ENCODE results near the gene AAMP.

The AAMP gene

GRCh38 chr2:218253232-218253625, 16.7 kb downstream of the AAMP start:
- H3K27ac ChIP-seq (ENCODE audit: low read depth, low read length) = no peak overlapping the region
- peaks cover 79% of the 10 kb centered on the region for H3K36me3 ChIP-seq (ENCODE audit: control insufficient read depth, insufficient read depth, low read length)
- H3K9me3 ChIP-seq (ENCODE audit: control insufficient read depth, insufficient read depth, low read length) = no peaks in the 10 kb centered on the region
- H3K9ac ChIP-seq (ENCODE audit: low read depth, low read length) = no peak overlapping the region
- H3K27me3 ChIP-seq (ENCODE audit: control insufficient read depth, insufficient read depth, low read length) = no peaks in the 10 kb centered on the region
- H3K4me1 ChIP-seq (ENCODE audit: control insufficient read depth, insufficient read depth, low read length) = 0 out of 2 replicates have a peak, but pooled peaks cover 5% of the 10 kb centered on the region
- H3K4me3 ChIP-seq (ENCODE audit: low read depth, low read length) = no peak overlapping the region

GRCh38 chr2:218252509-218253231, 17.3 kb downstream of the AAMP start:
- Histone ChIP-seq H3K27me3 (ENCODE audit: control insufficient read depth, insufficient read depth, low read length) (no peaks in the 10 kb centered on the region), H3K9me3 (ENCODE audit: control insufficient read depth, insufficient read depth, low read length) (no peaks in the 10 kb centered on the region), H3K36me3 (ENCODE audit: control insufficient read depth, insufficient read depth, low read length) (peaks cover 83% of the 10 kb centered on the region), H3K9ac (ENCODE audit: low read depth, low read length) (no peak overlapping the region), H3K4me3 (ENCODE audit: low read depth, low read length) (no peak overlapping the region), H3K4me1 (ENCODE audit: control insufficient read depth, insufficient read depth, low read length) (0 out of 2 replicates have a peak, but pooled peaks cover 5% of the 10 kb centered on the region), H3K27ac (ENCODE audit: low read depth, low read length) (no peak overlapping the region)

GRCh38 chr2:218249691-218250090, 20.2 kb downstream of the AAMP start:
- no peak overlapping the region for H3K27ac ChIP-seq (ENCODE audit: low read depth, low read length)
- no peaks in the 10 kb centered on the region for H3K27me3 ChIP-seq (ENCODE audit: control insufficient read depth, insufficient read depth, low read length)
- no peaks in the 10 kb centered on the region for H3K9me3 ChIP-seq (ENCODE audit: control insufficient read depth, insufficient read depth, low read length)
- no peaks in the 10 kb centered on the region for H3K4me1 ChIP-seq (ENCODE audit: control insufficient read depth, insufficient read depth, low read length)
- no peak overlapping the region for H3K9ac ChIP-seq (ENCODE audit: low read depth, low read length)
- H3K36me3 ChIP-seq (ENCODE audit: control insufficient read depth, insufficient read depth, low read length) = peaks cover 94% of the 10 kb centered on the region
- H3K4me3 ChIP-seq (ENCODE audit: low read depth, low read length) = no peak overlapping the region

GRCh38 chr2:218245214-218245613, 24.7 kb downstream of the AAMP start:
- no peaks in the 10 kb centered on the region for H3K4me1 ChIP-seq (ENCODE audit: control insufficient read depth, insufficient read depth, low read length)
- no peak overlapping the region for H3K4me3 ChIP-seq (ENCODE audit: low read depth, low read length)
- H3K9me3 ChIP-seq (ENCODE audit: control insufficient read depth, insufficient read depth, low read length) = no peaks in the 10 kb centered on the region
- H3K27ac ChIP-seq (ENCODE audit: low read depth, low read length) = no peak overlapping the region
- H3K36me3 ChIP-seq (ENCODE audit: control insufficient read depth, insufficient read depth, low read length) = peaks cover 93% of the 10 kb centered on the region
- no peaks in the 10 kb centered on the region for H3K27me3 ChIP-seq (ENCODE audit: control insufficient read depth, insufficient read depth, low read length)
- no peak overlapping the region for H3K9ac ChIP-seq (ENCODE audit: low read depth, low read length)

GRCh38 chr2:218244665-218245064, 25.3 kb downstream of the AAMP start:
- Histone ChIP-seq H3K4me1 (ENCODE audit: control insufficient read depth, insufficient read depth, low read length) (no peaks in the 10 kb centered on the region), H3K9ac (ENCODE audit: low read depth, low read length) (no peak overlapping the region), H3K9me3 (ENCODE audit: control insufficient read depth, insufficient read depth, low read length) (no peaks in the 10 kb centered on the region), H3K4me3 (ENCODE audit: low read depth, low read length) (no peak overlapping the region), H3K27ac (ENCODE audit: low read depth, low read length) (no peak overlapping the region), H3K36me3 (ENCODE audit: control insufficient read depth, insufficient read depth, low read length) (peaks cover 93% of the 10 kb centered on the region), H3K27me3 (ENCODE audit: control insufficient read depth, insufficient read depth, low read length) (no peaks in the 10 kb centered on the region)

- no peaks in the 10 kb centered on the region for H3K4me1 ChIP-seq (ENCODE audit: control insufficient read depth, insufficient read depth, low read length)
- no peaks in the 10 kb centered on the region for H3K9me3 ChIP-seq (ENCODE audit: control insufficient read depth, insufficient read depth, low read length)
- H3K9ac ChIP-seq (ENCODE audit: low read depth, low read length) = no peak overlapping the region
- H3K4me3 ChIP-seq (ENCODE audit: low read depth, low read length) = no peak overlapping the region
- H3K36me3 ChIP-seq (ENCODE audit: control insufficient read depth, insufficient read depth, low read length) = peaks cover 93% of the 10 kb centered on the region
- no peaks in the 10 kb centered on the region for H3K27me3 ChIP-seq (ENCODE audit: control insufficient read depth, insufficient read depth, low read length)
- H3K27ac ChIP-seq (ENCODE audit: low read depth, low read length) = no peak overlapping the region
These were observed 25.7 kb downstream of the AAMP start for GRCh38 chr2:218244204-218244603.

GRCh38 chr2:218238887-218239286, 31.1 kb downstream of the AAMP start:
- no peak overlapping the region for H3K27ac ChIP-seq (ENCODE audit: low read depth, low read length)
- no peaks in the 10 kb centered on the region for H3K9me3 ChIP-seq (ENCODE audit: control insufficient read depth, insufficient read depth, low read length)
- no peak overlapping the region for H3K4me3 ChIP-seq (ENCODE audit: low read depth, low read length)
- H3K36me3 ChIP-seq (ENCODE audit: control insufficient read depth, insufficient read depth, low read length) = peaks cover 98% of the 10 kb centered on the region
- H3K4me1 ChIP-seq (ENCODE audit: control insufficient read depth, insufficient read depth, low read length) = no peaks in the 10 kb centered on the region
- H3K27me3 ChIP-seq (ENCODE audit: control insufficient read depth, insufficient read depth, low read length) = no peaks in the 10 kb centered on the region
- H3K9ac ChIP-seq (ENCODE audit: low read depth, low read length) = no peak overlapping the region

- Histone ChIP-seq H3K9ac (ENCODE audit: low read depth, low read length) (no peak overlapping the region), H3K27ac (ENCODE audit: low read depth, low read length) (no peak overlapping the region), H3K36me3 (ENCODE audit: control insufficient read depth, insufficient read depth, low read length) (peaks cover 94% of the 10 kb centered on the region), H3K4me3 (ENCODE audit: low read depth, low read length) (no peak overlapping the region), H3K4me1 (ENCODE audit: control insufficient read depth, insufficient read depth, low read length) (no peaks in the 10 kb centered on the region), H3K9me3 (ENCODE audit: control insufficient read depth, insufficient read depth, low read length) (no peaks in the 10 kb centered on the region), H3K27me3 (ENCODE audit: control insufficient read depth, insufficient read depth, low read length) (no peaks in the 10 kb centered on the region)
These were observed 33.1 kb downstream of the AAMP start for GRCh38 chr2:218236829-218237228.

- Histone ChIP-seq H3K9me3 (ENCODE audit: control insufficient read depth, insufficient read depth, low read length) (no peaks in the 10 kb centered on the region), H3K4me1 (ENCODE audit: control insufficient read depth, insufficient read depth, low read length) (no peaks in the 10 kb centered on the region), H3K9ac (ENCODE audit: low read depth, low read length) (no peak overlapping the region), H3K27ac (ENCODE audit: low read depth, low read length) (no peak overlapping the region), H3K36me3 (ENCODE audit: control insufficient read depth, insufficient read depth, low read length) (peaks cover 96% of the 10 kb centered on the region), H3K4me3 (ENCODE audit: low read depth, low read length) (no peak overlapping the region), H3K27me3 (ENCODE audit: control insufficient read depth, insufficient read depth, low read length) (no peaks in the 10 kb centered on the region)
These were observed 34.9 kb downstream of the AAMP start for GRCh38 chr2:218235017-218235416.

- Histone ChIP-seq H3K36me3 (ENCODE audit: control insufficient read depth, insufficient read depth, low read length) (peaks cover 96% of the 10 kb centered on the region), H3K4me1 (ENCODE audit: control insufficient read depth, insufficient read depth, low read length) (no peaks in the 10 kb centered on the region)
These were observed 35.4 kb downstream of the AAMP start for GRCh38 chr2:218234521-218234920.

GRCh38 chr2:218233543-218233942, 36.4 kb downstream of the AAMP start:
- peaks cover 96% of the 10 kb centered on the region for H3K36me3 ChIP-seq (ENCODE audit: control insufficient read depth, insufficient read depth, low read length)
- H3K4me3 ChIP-seq (ENCODE audit: low read depth, low read length) = no peak overlapping the region
- H3K4me1 ChIP-seq (ENCODE audit: control insufficient read depth, insufficient read depth, low read length) = no peaks in the 10 kb centered on the region
- no peak overlapping the region for H3K9ac ChIP-seq (ENCODE audit: low read depth, low read length)
- H3K27me3 ChIP-seq (ENCODE audit: control insufficient read depth, insufficient read depth, low read length) = no peaks in the 10 kb centered on the region
- H3K9me3 ChIP-seq (ENCODE audit: control insufficient read depth, insufficient read depth, low read length) = no peaks in the 10 kb centered on the region
- H3K27ac ChIP-seq (ENCODE audit: low read depth, low read length) = no peak overlapping the region

More at GRCh38 chr2:218234521-218234920, 35.4 kb downstream of the AAMP start:
- Histone ChIP-seq H3K9ac (ENCODE audit: low read depth, low read length) (no peak overlapping the region), H3K9me3 (ENCODE audit: control insufficient read depth, insufficient read depth, low read length) (no peaks in the 10 kb centered on the region), H3K27ac (ENCODE audit: low read depth, low read length) (no peak overlapping the region), H3K4me3 (ENCODE audit: low read depth, low read length) (no peak overlapping the region), H3K27me3 (ENCODE audit: control insufficient read depth, insufficient read depth, low read length) (no peaks in the 10 kb centered on the region)

Data from HUES48 (cell line).